Fibroblast of mammary gland (primary cell): ENCODE results near the gene PCSK1.

Experiments used
- DNase-seq: peaks from one replicate; pipeline ENCODE4 v3.0.0-alpha.2; 2010; ENCODE audit warnings: low read depth
- H3K4me3 ChIP-seq: 2 replicates; pipeline ENCODE4 v1.5.1; 2011; ENCODE audit warnings: low read depth, mild to moderate bottlenecking, low read length, moderate library complexity; ENCODE audit not compliant: control insufficient read depth
- TF ChIP-seq, protein P1 (sequence below): conservative IDR thresholded peaks from 2 replicates; pipeline ENCODE4 v1.5.1; 2011; ENCODE audit warnings: low read depth, low read length, inconsistent platforms; ENCODE audit not compliant: control insufficient read depth, insufficient read depth

Gene PCSK1

GRCh38 chr5:96412868-96413449 lies 20.1 kb downstream of the PCSK1 start:
- TF ChIP-seq, protein P1, sequence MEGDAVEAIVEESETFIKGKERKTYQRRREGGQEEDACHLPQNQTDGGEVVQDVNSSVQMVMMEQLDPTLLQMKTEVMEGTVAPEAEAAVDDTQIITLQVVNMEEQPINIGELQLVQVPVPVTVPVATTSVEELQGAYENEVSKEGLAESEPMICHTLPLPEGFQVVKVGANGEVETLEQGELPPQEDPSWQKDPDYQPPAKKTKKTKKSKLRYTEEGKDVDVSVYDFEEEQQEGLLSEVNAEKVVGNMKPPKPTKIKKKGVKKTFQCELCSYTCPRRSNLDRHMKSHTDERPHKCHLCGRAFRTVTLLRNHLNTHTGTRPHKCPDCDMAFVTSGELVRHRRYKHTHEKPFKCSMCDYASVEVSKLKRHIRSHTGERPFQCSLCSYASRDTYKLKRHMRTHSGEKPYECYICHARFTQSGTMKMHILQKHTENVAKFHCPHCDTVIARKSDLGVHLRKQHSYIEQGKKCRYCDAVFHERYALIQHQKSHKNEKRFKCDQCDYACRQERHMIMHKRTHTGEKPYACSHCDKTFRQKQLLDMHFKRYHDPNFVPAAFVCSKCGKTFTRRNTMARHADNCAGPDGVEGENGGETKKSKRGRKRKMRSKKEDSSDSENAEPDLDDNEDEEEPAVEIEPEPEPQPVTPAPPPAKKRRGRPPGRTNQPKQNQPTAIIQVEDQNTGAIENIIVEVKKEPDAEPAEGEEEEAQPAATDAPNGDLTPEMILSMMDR = no peak
- no peak overlapping the region for H3K4me3 ChIP-seq
- DNase-seq = no peak

DNA sequence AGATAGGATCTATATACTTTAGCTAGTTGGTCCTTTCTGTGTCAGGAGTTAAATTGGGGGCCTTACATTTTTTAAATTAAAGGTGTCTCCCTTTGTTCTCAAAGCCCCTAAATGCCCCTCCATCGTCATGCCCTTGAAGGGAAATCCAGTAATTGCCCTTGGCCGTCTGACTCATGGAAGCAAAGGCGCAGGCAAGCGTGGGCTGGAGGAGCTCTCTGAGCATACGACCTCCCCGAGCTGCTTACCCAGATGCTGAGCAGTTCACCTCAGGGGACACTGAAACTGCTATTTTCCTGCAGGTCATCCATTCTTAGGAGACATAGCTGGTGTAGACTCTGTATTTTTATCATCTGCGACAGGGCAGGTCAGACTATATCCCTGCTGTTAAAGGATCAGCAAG lies 23.0 kb downstream of the PCSK1 start:
- DNase-seq = peak; percentile 61
- H3K4me3 ChIP-seq = no peak overlapping the region
- TF ChIP-seq, protein P1 = no peak

- peak; percentile 59 for DNase-seq
- TF ChIP-seq, protein P1 = no peak
- no peak overlapping the region for H3K4me3 ChIP-seq
These were observed 24.1 kb downstream of the PCSK1 start for GRCh38 chr5:96408841-96409538.

DNA sequence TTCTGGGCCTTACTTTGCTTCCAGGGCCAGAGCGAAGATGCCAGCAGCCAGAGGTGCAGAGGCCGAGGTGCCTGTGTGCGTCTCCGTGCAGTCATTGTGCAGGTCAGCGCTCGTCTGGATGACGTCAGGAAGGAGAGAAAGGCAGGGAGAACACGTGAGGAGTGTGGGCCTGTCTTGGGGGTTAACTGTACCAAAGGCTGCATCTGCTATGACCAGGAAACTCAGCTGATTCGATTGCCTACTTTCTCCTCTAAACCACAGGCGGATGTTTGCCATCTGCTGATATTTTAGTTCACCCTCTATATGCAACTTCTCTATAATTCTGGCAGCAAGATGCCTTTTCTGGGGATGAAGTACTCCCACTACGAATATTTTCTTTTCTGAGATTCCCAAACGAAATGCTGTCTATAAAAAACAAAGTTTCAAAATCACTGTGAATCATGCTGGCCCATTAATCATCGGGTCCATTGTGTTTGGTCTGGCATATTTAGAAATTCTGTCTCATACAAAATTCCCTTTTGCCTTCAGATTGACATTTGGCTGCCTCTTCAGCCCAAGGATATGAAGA lies 24.8 kb downstream of the PCSK1 start:
- no peak overlapping the region for H3K4me3 ChIP-seq
- TF ChIP-seq, protein P1 = no peak
- DNase-seq = peak; percentile 96

GRCh38 chr5:96407436-96407835 lies 25.6 kb downstream of the PCSK1 start:
- DNase-seq = no peak
- no peak overlapping the region for H3K4me3 ChIP-seq
- TF ChIP-seq, protein P1 = no peak

GRCh38 chr5:96404191-96404867 lies 28.7 kb downstream of the PCSK1 start:
- no peak overlapping the region for H3K4me3 ChIP-seq
- DNase-seq = no peak

More at GRCh38 chr5:96404191-96404867, 28.7 kb downstream of the PCSK1 start:
- TF ChIP-seq, protein P1 = no peak
